H9 (cell line): ENCODE results near the gene QDPR. TPM values are rescaled to one million over a fixed set of nuclear protein-coding genes. Genes with fewer than 3 reads are reported as not detected.

Experiments used
- DNase-seq: peaks from one replicate; pipeline ENCODE4 v3.0.0-alpha.2; 2017
- H2AFZ ChIP-seq: one replicate; pipeline ENCODE4 v1.6.1; 2013; ENCODE audit warnings: mild to moderate bottlenecking, low read length, control low read depth, moderate library complexity
- H2AK5ac ChIP-seq: 2 replicates; pipeline ENCODE4 v1.6.1; 2013; ENCODE audit warnings: low read length, control low read depth, mixed read lengths; ENCODE audit not compliant: insufficient read length
- H2BK120ac ChIP-seq: one replicate; pipeline ENCODE4 v1.6.1; 2013; ENCODE audit warnings: low read depth, mild to moderate bottlenecking, low read length, control low read depth, inconsistent platforms; ENCODE audit not compliant: poor library complexity, severe bottlenecking
- H2BK12ac ChIP-seq: 2 replicates; pipeline ENCODE4 v1.6.1; 2013; ENCODE audit warnings: low read length, control low read depth, mixed read lengths, low read depth; ENCODE audit not compliant: insufficient read length
- H2BK15ac ChIP-seq: 2 replicates; pipeline ENCODE4 v1.6.1; 2013; ENCODE audit warnings: low read depth, low read length, control low read depth
- H2BK20ac ChIP-seq: one replicate; pipeline ENCODE4 v1.6.1; 2013; ENCODE audit warnings: low read depth, mild to moderate bottlenecking, low read length, control low read depth, inconsistent platforms; ENCODE audit not compliant: poor library complexity, severe bottlenecking
- H2BK5ac ChIP-seq: 2 replicates; pipeline ENCODE4 v1.6.1; 2013; ENCODE audit warnings: low read length, control low read depth, mixed read lengths; ENCODE audit not compliant: insufficient read length
- H3K14ac ChIP-seq: 2 replicates; pipeline ENCODE4 v1.6.1; 2013; ENCODE audit warnings: low read length, control low read depth; ENCODE audit not compliant: insufficient read depth
- H3K18ac ChIP-seq: 2 replicates; pipeline ENCODE4 v1.6.1; 2013; ENCODE audit warnings: low read depth, mild to moderate bottlenecking, mixed read lengths, low read length, control low read depth; ENCODE audit not compliant: insufficient read length
- H3K23ac ChIP-seq: 2 replicates; pipeline ENCODE4 v1.6.1; 2013; ENCODE audit warnings: low read length, control low read depth, mixed read lengths, low read depth; ENCODE audit not compliant: insufficient read length
- H3K23me2 ChIP-seq: 2 replicates; pipeline ENCODE4 v1.6.1; 2013; ENCODE audit warnings: low read depth, mild to moderate bottlenecking, mixed read lengths, low read length, control low read depth; ENCODE audit not compliant: insufficient read length, poor library complexity, severe bottlenecking
- H3K27ac ChIP-seq: 2 replicates; pipeline ENCODE4 v1.5.1; 2013; ENCODE audit warnings: low read length, control low read depth, mixed read lengths, low read depth; ENCODE audit not compliant: insufficient read length
- H3K27me3 ChIP-seq: 2 replicates; pipeline ENCODE4 v1.6.1; 2013; ENCODE audit warnings: low read length, control low read depth, inconsistent platforms; ENCODE audit not compliant: insufficient read depth
- H3K4ac ChIP-seq: 2 replicates; pipeline ENCODE4 v1.6.1; 2013; ENCODE audit warnings: low read depth, mild to moderate bottlenecking, control low read depth, inconsistent platforms, low read length, moderate library complexity
- H3K4me1 ChIP-seq: 2 replicates; pipeline ENCODE4 v1.6.1; 2013; ENCODE audit warnings: low read length, control low read depth, inconsistent platforms; ENCODE audit not compliant: insufficient read depth
- H3K4me2 ChIP-seq: 2 replicates; pipeline ENCODE4 v1.6.1; 2013; ENCODE audit warnings: low read length, control low read depth, mixed read lengths; ENCODE audit not compliant: insufficient read length, insufficient read depth
- H3K56ac ChIP-seq: 2 replicates; pipeline ENCODE4 v1.6.1; 2013; ENCODE audit warnings: low read depth, mild to moderate bottlenecking, mixed read lengths, low read length, control low read depth; ENCODE audit not compliant: insufficient read length
- H3K79me1 ChIP-seq: 2 replicates; pipeline ENCODE4 v1.6.1; 2013; ENCODE audit warnings: low read depth, mild to moderate bottlenecking, moderate library complexity, low read length, control low read depth, inconsistent platforms; ENCODE audit not compliant: insufficient read depth, poor library complexity, severe bottlenecking
- H3K79me2 ChIP-seq: 2 replicates; pipeline ENCODE4 v1.6.1; 2013; ENCODE audit warnings: low read length, control low read depth, inconsistent platforms; ENCODE audit not compliant: insufficient read depth
- H3K9ac ChIP-seq: 2 replicates; pipeline ENCODE4 v1.6.1; 2013; ENCODE audit warnings: low read length, control low read depth, mixed read lengths; ENCODE audit not compliant: insufficient read length; ENCODE audit errors: extremely low read depth
- H3K9me3 ChIP-seq: one replicate; pipeline ENCODE4 v1.6.1; 2013; ENCODE audit warnings: low read depth, low read length, inconsistent platforms; ENCODE audit not compliant: control insufficient read depth
- H3T11ph ChIP-seq: one replicate; pipeline ENCODE4 v1.6.1; 2013; ENCODE audit warnings: mild to moderate bottlenecking, low read length, control low read depth, inconsistent platforms
- H4K20me1 ChIP-seq: one replicate; pipeline ENCODE4 v1.6.1; 2013; ENCODE audit not compliant: control insufficient read depth, insufficient read length, insufficient read depth
- H4K5ac ChIP-seq: 2 replicates; pipeline ENCODE4 v1.6.1; 2013; ENCODE audit warnings: low read depth, mild to moderate bottlenecking, mixed read lengths, low read length, control low read depth; ENCODE audit not compliant: insufficient read length
- H4K8ac ChIP-seq: replicated peaks from 2 replicates; pipeline ENCODE4 v1.6.1; 2013; ENCODE audit warnings: low read length, control low read depth, mixed read lengths, low read depth; ENCODE audit not compliant: insufficient read length
- H4K91ac ChIP-seq: 2 replicates; pipeline ENCODE4 v1.6.1; 2013; ENCODE audit warnings: low read depth, mild to moderate bottlenecking, moderate library complexity, mixed read lengths, low read length, control low read depth; ENCODE audit not compliant: insufficient read length
- H3K27ac Mint-ChIP-seq, 3 experiments: 2 replicates in 2 of 3; 3 replicates in 1 of 3; pipeline ENCODE4 v1.8.0; 2020 to 2021; ENCODE audit warnings: mixed read lengths in 3 of 3, mild to moderate bottlenecking in 1 of 3, moderate library complexity in 1 of 3
- H3K27me3 Mint-ChIP-seq: 2 replicates; pipeline ENCODE4 v1.8.0; 2021; ENCODE audit warnings: low read depth, mild to moderate bottlenecking, moderate library complexity, mixed read lengths
- H3K36me3 Mint-ChIP-seq, 3 experiments: 2 replicates in 2 of 3; 3 replicates in 1 of 3; pipeline ENCODE4 v1.8.0; 2020 to 2021; ENCODE audit warnings: low read depth in 3 of 3, mixed read lengths in 3 of 3; ENCODE audit not compliant: insufficient read depth in 1 of 3
- H3K4me1 Mint-ChIP-seq, 2 experiments: 2 replicates each; pipeline ENCODE4 v1.8.0; 2020; ENCODE audit warnings: mixed read lengths in 2 of 2
- H3K4me3 Mint-ChIP-seq, 2 experiments: 2 replicates in 1 of 2; 3 replicates in 1 of 2; pipeline ENCODE4 v1.8.0; 2020 to 2021; ENCODE audit warnings: mild to moderate bottlenecking in 2 of 2, mixed read lengths in 2 of 2, moderate library complexity in 1 of 2
- H3K9me3 Mint-ChIP-seq, 2 experiments: 2 replicates in 1 of 2; 3 replicates in 1 of 2; pipeline ENCODE4 v1.8.0; 2020; ENCODE audit warnings: mild to moderate bottlenecking in 2 of 2, mixed read lengths in 2 of 2, moderate library complexity in 1 of 2
- CTCF ChIP-seq: fragments of 200-600 bp; sonication (generic); conservative IDR thresholded peaks from 3 replicates; pipeline ENCODE4 v1.8.0; 2021; ENCODE audit warnings: antibody characterized with exemption, mild to moderate bottlenecking
- WGBS: extraction: QIAGEN DNeasy Blood & Tissue Kit; methylation state at CpG from one replicate; pipeline ENCODE4 v1.1.7; 2013; ENCODE audit warnings: missing lambda C conversion rate, low lambda C conversion rate, mixed read lengths; ENCODE audit not compliant: insufficient read length; ENCODE audit errors: extremely low coverage; 5-methylcytosine and 5-hydroxymethylcytosine counted together
- total RNA-seq: library from RNA; stranded (reverse); gene quantifications from 2 replicates; pipeline ENCODE4 v1.2.1, GENCODE V29; 2021

The QDPR gene
- total RNA-seq, 1 experiment from 2014 or later = 23.5 TPM

DNA sequence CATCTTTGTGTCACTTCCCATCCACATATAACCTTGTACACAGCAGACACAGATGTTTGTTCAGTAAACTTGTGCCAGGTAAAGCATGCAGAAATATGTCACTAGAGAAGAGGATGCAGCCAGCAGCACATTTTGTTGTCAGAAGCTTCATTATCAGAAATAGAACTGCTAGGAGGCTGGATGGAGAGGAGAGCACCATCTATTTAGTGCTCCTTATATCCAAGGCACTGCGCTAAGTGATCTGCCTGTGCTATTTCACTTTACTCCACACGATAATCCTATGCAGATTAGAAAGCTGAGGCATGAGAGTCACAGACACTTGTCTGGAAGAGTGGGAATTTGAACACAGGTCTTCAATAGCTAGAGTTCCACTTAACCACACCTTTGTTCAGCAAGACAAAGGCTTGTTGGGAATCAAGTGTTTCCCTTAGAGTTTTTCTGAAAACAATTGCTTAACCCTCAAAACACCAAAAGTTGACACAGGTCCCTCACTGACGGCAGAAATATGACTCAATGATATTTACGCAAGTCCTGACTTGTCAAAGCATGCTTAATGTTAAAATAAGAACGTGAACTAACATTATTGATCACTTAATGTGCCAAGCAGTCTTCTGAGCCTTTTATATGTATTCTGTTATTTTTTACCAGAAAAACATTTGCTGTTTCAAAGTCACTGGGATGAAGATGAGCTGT, 1.2 kb upstream of the QDPR start:
- Histone ChIP-seq H3K9ac (no peak overlapping the region), H3K27me3 (no peaks in the 10 kb centered on the region), H4K91ac (no peak overlapping the region), H4K20me1 (no peaks in the 10 kb centered on the region), H3K23me2 (peaks cover 12% of the 10 kb centered on the region), H3K4ac (no peak overlapping the region), H3T11ph (no peak overlapping the region), H3K79me2 (no peaks in the 10 kb centered on the region), H3K14ac (no peak overlapping the region), H4K5ac (no peak overlapping the region), H3K23ac (no peak overlapping the region), H2AK5ac (no peak overlapping the region), H2AFZ (no peak overlapping the region), H2BK15ac (no peak overlapping the region), H2BK5ac (no peak overlapping the region), H2BK12ac (no peak overlapping the region), H2BK120ac (no peak overlapping the region), H3K4me1 (peaks cover 5% of the 10 kb centered on the region; the same call in 1 of the 2 replicates), H4K8ac (no peak overlapping the region), H3K79me1 (no peaks in the 10 kb centered on the region), H3K4me2 (no peak overlapping the region), H3K18ac (no peak overlapping the region), H3K27ac (no peak overlapping the region), H3K56ac (no peak overlapping the region), H2BK20ac (no peak overlapping the region), H3K9me3 (no peaks in the 10 kb centered on the region)
- no CpG with 5 or more reads among the region's 5 CpGs for WGBS
- Mint-ChIP-seq H3K36me3 (peaks cover 0 to 15% (median 5%) of the 10 kb centered on the region in 3 experiments; a peak in 5 of 7 replicates), H3K4me3 (peak overlapping the region in 1 of 2 experiments; percentile 73; a peak in 3 of 5 replicates), H3K27me3 (peaks cover 57% of the 10 kb centered on the region), H3K9me3 (no peaks in the 10 kb centered on the region; a peak in 1 of 5 replicates), H3K4me1 (peaks cover 49% of the 10 kb centered on the region in 2 experiments), H3K27ac (no peak overlapping the region)
- TF ChIP-seq CTCF = no peak
- DNase-seq = no peak
